ENCODE data around the gene CACNA1C.

CACNA1C gene

DNA sequence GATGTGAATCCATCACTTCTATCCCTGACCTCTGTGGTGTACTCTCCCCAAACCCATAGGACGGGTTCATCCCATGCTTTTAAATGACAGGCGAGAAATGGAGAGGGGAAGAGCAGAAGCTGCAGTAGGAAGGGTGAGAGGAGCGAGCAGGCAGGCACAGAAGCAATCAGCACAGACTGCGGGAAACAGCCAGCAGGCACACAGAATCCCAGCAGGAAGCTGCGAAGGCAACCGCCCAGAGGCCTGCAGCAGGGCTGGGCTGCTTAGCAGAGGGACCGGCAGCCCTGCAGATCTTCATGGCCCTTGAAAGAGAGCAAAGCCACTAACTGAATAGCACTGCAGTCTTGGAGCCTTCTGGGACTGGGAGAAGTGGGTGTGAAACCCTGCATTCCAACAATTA lies 455.0 kb downstream of the CACNA1C start:
- no peaks in the 10 kb centered on the region for H3K9me3 ChIP-seq (ENCODE audit: control insufficient read depth in 2 of 2, low read length in 2 of 2)
- H3K27ac ChIP-seq (ENCODE audit: low read length): no peak overlapping the region
- H3K9ac ChIP-seq (ENCODE audit: low read length in 2 of 2): no peak overlapping the region
- peaks cover 15 to 33% of the 10 kb centered on the region in 2 donors for H3K36me3 ChIP-seq (ENCODE audit: control insufficient read depth in 2 of 2, insufficient read depth in 2 of 2, low read length in 2 of 2)
- no peaks in the 10 kb centered on the region for H3K27me3 ChIP-seq (ENCODE audit: control insufficient read depth in 1 of 2, insufficient read depth in 2 of 2, low read length in 2 of 2)
- H3K4me1 ChIP-seq (ENCODE audit: control insufficient read depth, insufficient read depth, low read length): peaks cover under 1% of the 10 kb centered on the region
- H3K4me3 ChIP-seq (ENCODE audit: low read length in 2 of 2): no peak overlapping the region

DNA sequence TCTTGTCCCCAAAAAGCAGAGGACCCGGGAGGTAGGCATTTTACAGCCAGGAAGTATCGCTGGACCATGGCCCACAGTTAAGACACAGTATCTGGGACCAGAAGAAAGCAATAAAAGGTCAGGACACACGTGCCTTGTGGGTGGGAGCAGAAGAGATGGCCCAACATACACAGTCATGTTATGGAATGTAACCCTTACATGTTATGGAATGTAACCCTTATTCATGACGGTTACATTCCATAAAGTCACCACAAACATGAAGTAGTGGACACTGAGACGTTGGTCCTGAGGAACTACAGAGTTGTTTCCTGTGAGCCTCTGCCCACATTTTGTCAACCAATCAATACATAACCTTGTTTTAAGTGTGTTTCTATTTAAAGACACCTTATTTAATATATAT lies 456.4 kb downstream of the CACNA1C start:
- H3K4me1 ChIP-seq (ENCODE audit: control insufficient read depth, insufficient read depth, low read length): no peaks in the 10 kb centered on the region
- no peaks in the 10 kb centered on the region for H3K9me3 ChIP-seq (ENCODE audit: control insufficient read depth in 2 of 2, low read length in 2 of 2)
- H3K4me3 ChIP-seq (ENCODE audit: low read length in 2 of 2): no peak overlapping the region
- no peak overlapping the region for H3K27ac ChIP-seq (ENCODE audit: low read length)
- no peaks in the 10 kb centered on the region for H3K27me3 ChIP-seq (ENCODE audit: control insufficient read depth in 1 of 2, insufficient read depth in 2 of 2, low read length in 2 of 2)
- H3K9ac ChIP-seq (ENCODE audit: low read length in 2 of 2): no peak overlapping the region
- peaks cover 24 to 30% of the 10 kb centered on the region in 2 donors for H3K36me3 ChIP-seq (ENCODE audit: control insufficient read depth in 2 of 2, insufficient read depth in 2 of 2, low read length in 2 of 2)

DNA sequence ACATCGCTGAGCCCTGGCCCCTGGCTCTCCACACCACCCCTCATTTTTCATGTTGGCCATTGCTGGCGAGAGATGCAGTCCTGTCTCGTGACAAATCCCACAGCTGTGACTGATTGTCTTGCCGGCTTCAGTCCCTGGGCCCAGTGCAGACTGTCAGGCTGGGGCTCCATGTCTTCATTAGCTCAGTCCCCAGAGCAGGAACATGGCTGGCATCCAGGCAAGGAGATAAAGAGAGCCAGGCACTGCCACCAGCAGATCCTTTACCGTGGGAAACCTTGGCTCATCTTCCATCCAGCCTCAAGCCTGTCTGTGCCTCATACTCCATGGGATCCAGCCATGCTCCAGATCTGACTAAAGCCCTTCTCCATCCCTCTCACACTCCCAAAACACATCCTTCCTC lies 457.3 kb downstream of the CACNA1C start:
- Histone ChIP-seq H3K27me3 (ENCODE audit: control insufficient read depth in 1 of 2, insufficient read depth in 2 of 2, low read length in 2 of 2) (no peaks in the 10 kb centered on the region), H3K4me1 (ENCODE audit: control insufficient read depth, insufficient read depth, low read length) (no peaks in the 10 kb centered on the region), H3K36me3 (ENCODE audit: control insufficient read depth in 2 of 2, insufficient read depth in 2 of 2, low read length in 2 of 2) (peaks cover 23 to 31% of the 10 kb centered on the region in 2 donors), H3K9me3 (ENCODE audit: control insufficient read depth in 2 of 2, low read length in 2 of 2) (no peaks in the 10 kb centered on the region), H3K9ac (ENCODE audit: low read length in 2 of 2) (no peak overlapping the region), H3K27ac (ENCODE audit: low read length) (no peak overlapping the region), H3K4me3 (ENCODE audit: low read length in 2 of 2) (no peak overlapping the region)

DNA sequence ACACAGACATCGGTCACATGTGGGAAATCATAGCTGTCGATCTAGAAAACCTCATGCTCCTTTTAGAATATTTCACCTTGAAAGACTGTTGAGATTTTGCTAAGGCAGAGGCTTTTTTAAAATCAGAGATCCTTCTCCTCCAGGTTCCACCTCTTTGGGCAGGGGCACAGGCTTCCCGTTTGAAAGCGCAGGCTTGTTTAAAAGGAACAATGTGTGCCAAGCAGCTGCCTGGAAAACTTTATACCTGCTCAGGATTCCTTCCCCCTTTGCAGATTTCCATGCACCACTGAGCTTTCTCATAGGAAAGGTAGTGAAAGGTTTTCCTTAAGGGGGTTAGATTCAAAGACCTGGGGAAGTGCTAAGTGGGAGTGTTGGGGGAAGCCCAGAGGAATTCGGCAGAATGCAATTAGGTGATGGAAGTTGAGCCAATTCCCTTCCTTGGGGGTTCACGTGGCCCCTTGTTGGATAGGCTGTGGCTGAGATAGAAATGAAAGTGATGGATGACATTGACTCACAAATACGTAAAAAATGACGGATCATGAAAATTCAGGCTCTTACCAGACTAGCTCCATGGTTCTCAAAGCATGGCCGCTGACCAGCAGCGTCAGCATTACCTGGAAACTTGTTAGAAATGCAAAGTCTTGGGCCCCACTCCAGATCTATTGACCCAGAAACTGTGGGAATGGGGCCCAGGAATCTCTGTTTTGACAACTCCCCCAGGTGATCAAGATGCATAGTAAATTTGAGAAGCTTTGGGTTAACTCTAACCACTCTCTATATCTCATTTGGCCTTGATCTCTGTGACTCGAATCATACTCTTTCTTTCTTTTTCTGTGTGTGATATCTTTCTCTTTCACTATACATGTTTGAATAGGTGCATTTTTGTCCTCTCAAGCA lies 460.6 kb downstream of the CACNA1C start:
- Histone ChIP-seq H3K4me1 (ENCODE audit: control insufficient read depth, insufficient read depth, low read length) (no peaks in the 10 kb centered on the region), H3K27me3 (ENCODE audit: control insufficient read depth in 1 of 2, insufficient read depth in 2 of 2, low read length in 2 of 2) (no peaks in the 10 kb centered on the region), H3K9ac (ENCODE audit: low read length in 2 of 2) (no peak overlapping the region), H3K27ac (ENCODE audit: low read length) (no peak overlapping the region), H3K4me3 (ENCODE audit: low read length in 2 of 2) (no peak overlapping the region), H3K36me3 (ENCODE audit: control insufficient read depth in 2 of 2, insufficient read depth in 2 of 2, low read length in 2 of 2) (peaks cover 21 to 27% of the 10 kb centered on the region in 2 donors), H3K9me3 (ENCODE audit: control insufficient read depth in 2 of 2, low read length in 2 of 2) (no peaks in the 10 kb centered on the region)

DNA sequence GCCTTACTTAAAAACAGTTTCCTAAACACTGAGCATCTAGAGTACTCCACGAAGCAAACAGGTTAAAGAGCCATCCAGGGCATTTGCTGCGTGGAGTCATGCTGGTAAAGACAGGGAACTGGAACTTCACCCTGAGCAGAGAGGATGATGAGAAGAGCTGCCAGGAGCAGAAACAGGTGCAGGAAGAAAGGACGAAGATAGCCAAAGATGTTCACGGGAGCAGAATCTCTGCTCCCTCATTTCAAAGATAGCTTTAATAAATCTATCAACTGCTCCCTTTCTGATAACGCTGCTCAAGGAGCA lies 461.2 kb downstream of the CACNA1C start:
- Histone ChIP-seq H3K27me3 (ENCODE audit: control insufficient read depth in 1 of 2, insufficient read depth in 2 of 2, low read length in 2 of 2) (no peaks in the 10 kb centered on the region), H3K9ac (ENCODE audit: low read length in 2 of 2) (no peak overlapping the region), H3K4me3 (ENCODE audit: low read length in 2 of 2) (no peak overlapping the region), H3K9me3 (ENCODE audit: control insufficient read depth in 2 of 2, low read length in 2 of 2) (no peaks in the 10 kb centered on the region), H3K27ac (ENCODE audit: low read length) (no peak overlapping the region), H3K4me1 (ENCODE audit: control insufficient read depth, insufficient read depth, low read length) (no peaks in the 10 kb centered on the region), H3K36me3 (ENCODE audit: control insufficient read depth in 2 of 2, insufficient read depth in 2 of 2, low read length in 2 of 2) (peaks cover 22 to 33% of the 10 kb centered on the region in 2 donors)

DNA sequence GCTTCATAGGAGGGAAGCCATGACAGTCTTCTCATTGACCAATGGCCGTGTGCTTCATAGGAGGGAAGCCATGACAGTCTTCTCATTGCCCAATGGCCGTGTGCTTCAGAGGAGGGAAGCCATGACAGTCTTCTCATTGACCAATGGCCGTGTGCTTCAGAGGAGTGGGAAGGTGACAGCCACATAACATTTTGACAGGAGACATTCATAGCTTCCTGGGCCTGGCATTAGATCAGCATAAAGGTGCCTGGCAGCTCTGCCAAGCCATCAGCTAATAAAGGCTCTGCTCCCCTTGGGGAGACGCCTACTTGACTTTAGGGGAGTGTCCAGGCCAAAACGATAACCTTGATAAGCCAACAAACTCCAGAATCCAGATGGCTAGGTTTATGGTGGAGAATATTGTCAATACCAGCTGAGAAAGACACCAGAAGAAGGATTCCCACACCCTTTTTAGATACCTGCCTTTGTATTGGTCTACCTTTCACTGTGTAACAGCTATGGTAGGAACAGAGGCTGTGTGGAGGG lies 468.0 kb downstream of the CACNA1C start:
- H3K4me3 ChIP-seq (ENCODE audit: low read length in 2 of 2): no peak overlapping the region
- H3K9me3 ChIP-seq (ENCODE audit: control insufficient read depth in 2 of 2, low read length in 2 of 2): no peaks in the 10 kb centered on the region
- peaks cover 22 to 39% of the 10 kb centered on the region in 2 donors for H3K36me3 ChIP-seq (ENCODE audit: control insufficient read depth in 2 of 2, insufficient read depth in 2 of 2, low read length in 2 of 2)
- H3K27me3 ChIP-seq (ENCODE audit: control insufficient read depth in 1 of 2, insufficient read depth in 2 of 2, low read length in 2 of 2): no peaks in the 10 kb centered on the region
- H3K9ac ChIP-seq (ENCODE audit: low read length in 2 of 2): no peak overlapping the region
- H3K27ac ChIP-seq (ENCODE audit: low read length): no peak overlapping the region
- H3K4me1 ChIP-seq (ENCODE audit: control insufficient read depth, insufficient read depth, low read length): peaks cover 3% of the 10 kb centered on the region

DNA sequence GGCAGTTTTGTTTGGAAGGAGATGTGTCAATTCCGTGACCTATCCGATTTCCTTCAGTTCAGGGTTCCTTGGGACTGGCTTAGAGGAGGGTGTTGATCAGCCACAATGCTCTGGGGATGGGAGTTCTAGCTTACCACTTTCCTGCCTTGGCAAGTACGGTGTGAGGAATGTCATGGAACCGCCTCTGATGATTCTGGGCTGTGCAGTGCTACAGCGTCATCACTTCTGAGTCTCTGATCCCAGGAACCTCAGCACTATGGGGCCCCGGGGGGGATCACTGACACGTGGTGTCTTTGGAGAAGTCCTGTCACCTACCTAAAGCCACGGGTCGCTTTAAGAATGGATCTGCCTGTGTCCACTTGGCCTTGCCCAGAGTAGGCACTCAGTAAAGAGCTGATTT lies 470.5 kb downstream of the CACNA1C start:
- Histone ChIP-seq H3K9me3 (ENCODE audit: control insufficient read depth in 2 of 2, low read length in 2 of 2) (no peaks in the 10 kb centered on the region), H3K9ac (ENCODE audit: low read length in 2 of 2) (no peak overlapping the region), H3K4me1 (ENCODE audit: control insufficient read depth, insufficient read depth, low read length) (peaks cover 3% of the 10 kb centered on the region), H3K27ac (ENCODE audit: low read length) (no peak overlapping the region), H3K27me3 (ENCODE audit: control insufficient read depth in 1 of 2, insufficient read depth in 2 of 2, low read length in 2 of 2) (no peaks in the 10 kb centered on the region), H3K4me3 (ENCODE audit: low read length in 2 of 2) (no peak overlapping the region), H3K36me3 (ENCODE audit: control insufficient read depth in 2 of 2, insufficient read depth in 2 of 2, low read length in 2 of 2) (peaks cover 17 to 36% of the 10 kb centered on the region in 2 donors)

DNA sequence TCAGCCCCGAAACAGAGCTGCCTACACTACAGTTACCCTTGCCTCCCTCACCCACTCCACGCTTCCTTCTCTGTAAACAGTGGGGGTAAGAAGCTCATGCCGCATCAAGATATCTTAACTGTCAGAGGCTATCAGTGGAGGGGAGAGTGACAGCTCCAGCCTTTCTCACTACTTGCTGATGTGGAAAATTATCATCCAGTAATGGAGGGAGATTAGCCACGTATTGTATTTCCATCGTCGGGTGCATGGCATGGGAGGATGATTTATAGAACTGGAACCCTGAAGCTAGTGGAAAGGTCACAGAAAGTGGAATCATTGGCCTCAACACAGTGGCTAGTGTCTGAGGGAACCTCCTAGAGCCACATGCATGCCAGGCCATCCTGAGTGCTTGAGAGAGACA lies 471.1 kb downstream of the CACNA1C start:
- Histone ChIP-seq H3K4me3 (ENCODE audit: low read length in 2 of 2) (no peak overlapping the region), H3K4me1 (ENCODE audit: control insufficient read depth, insufficient read depth, low read length) (peaks cover 3% of the 10 kb centered on the region), H3K9me3 (ENCODE audit: control insufficient read depth in 2 of 2, low read length in 2 of 2) (no peaks in the 10 kb centered on the region), H3K9ac (ENCODE audit: low read length in 2 of 2) (no peak overlapping the region), H3K36me3 (ENCODE audit: control insufficient read depth in 2 of 2, insufficient read depth in 2 of 2, low read length in 2 of 2) (peaks cover 22 to 36% of the 10 kb centered on the region in 2 donors), H3K27ac (ENCODE audit: low read length) (no peak overlapping the region), H3K27me3 (ENCODE audit: control insufficient read depth in 1 of 2, insufficient read depth in 2 of 2, low read length in 2 of 2) (no peaks in the 10 kb centered on the region)

DNA sequence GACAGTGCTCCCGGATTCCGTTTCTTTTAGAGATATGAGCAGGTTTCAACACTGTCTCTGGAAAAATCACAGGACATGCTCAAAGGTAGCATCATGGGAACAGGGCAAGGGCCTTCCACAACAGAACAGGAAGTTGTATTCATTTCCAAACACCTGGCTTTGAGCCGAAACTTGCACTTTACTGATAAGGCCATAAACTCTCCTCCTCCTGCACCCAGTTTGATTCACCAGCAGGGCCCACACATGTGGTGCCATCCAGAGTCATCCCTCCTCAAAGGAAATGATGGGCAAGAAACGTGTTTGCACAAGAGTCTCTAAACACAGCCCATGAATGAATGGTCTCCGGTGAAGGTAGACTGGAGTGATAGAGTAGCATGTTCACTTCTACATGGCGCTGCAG lies 473.6 kb downstream of the CACNA1C start:
- Histone ChIP-seq H3K27ac (ENCODE audit: low read length) (no peak overlapping the region), H3K36me3 (ENCODE audit: control insufficient read depth in 2 of 2, insufficient read depth in 2 of 2, low read length in 2 of 2) (peaks cover 19 to 35% of the 10 kb centered on the region in 2 donors), H3K9me3 (ENCODE audit: control insufficient read depth in 2 of 2, low read length in 2 of 2) (no peaks in the 10 kb centered on the region), H3K4me3 (ENCODE audit: low read length in 2 of 2) (no peak overlapping the region), H3K9ac (ENCODE audit: low read length in 2 of 2) (no peak overlapping the region), H3K27me3 (ENCODE audit: control insufficient read depth in 1 of 2, insufficient read depth in 2 of 2, low read length in 2 of 2) (no peaks in the 10 kb centered on the region), H3K4me1 (ENCODE audit: control insufficient read depth, insufficient read depth, low read length) (peaks cover 3% of the 10 kb centered on the region)

DNA sequence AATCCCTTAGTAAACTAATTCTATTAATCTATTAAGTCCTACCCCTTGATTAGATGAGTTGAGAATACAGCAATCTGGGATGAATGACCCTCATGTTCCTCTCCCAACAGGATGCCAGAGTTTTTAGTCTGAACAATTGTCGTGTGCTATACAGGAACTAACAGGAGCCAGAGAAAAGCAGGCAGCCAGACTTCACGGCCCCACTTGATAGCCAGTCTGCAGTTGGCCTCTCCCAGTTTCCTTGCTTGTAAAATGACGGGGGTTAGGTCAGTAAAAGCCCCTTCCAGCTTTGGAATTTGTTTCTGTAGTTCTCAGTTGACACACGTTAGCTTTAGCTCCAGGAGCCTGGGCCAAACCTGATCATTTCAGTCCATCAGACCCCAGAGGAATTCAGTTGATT lies 475.2 kb downstream of the CACNA1C start:
- peaks cover 28 to 46% of the 10 kb centered on the region in 2 donors for H3K36me3 ChIP-seq (ENCODE audit: control insufficient read depth in 2 of 2, insufficient read depth in 2 of 2, low read length in 2 of 2)
- no peaks in the 10 kb centered on the region for H3K27me3 ChIP-seq (ENCODE audit: control insufficient read depth in 1 of 2, insufficient read depth in 2 of 2, low read length in 2 of 2)
- H3K4me3 ChIP-seq (ENCODE audit: low read length in 2 of 2): no peak overlapping the region
- peaks cover 3% of the 10 kb centered on the region for H3K4me1 ChIP-seq (ENCODE audit: control insufficient read depth, insufficient read depth, low read length)
- H3K9me3 ChIP-seq (ENCODE audit: control insufficient read depth in 2 of 2, low read length in 2 of 2): no peaks in the 10 kb centered on the region
- H3K27ac ChIP-seq (ENCODE audit: low read length): no peak overlapping the region
- H3K9ac ChIP-seq (ENCODE audit: low read length in 2 of 2): no peak overlapping the region

DNA sequence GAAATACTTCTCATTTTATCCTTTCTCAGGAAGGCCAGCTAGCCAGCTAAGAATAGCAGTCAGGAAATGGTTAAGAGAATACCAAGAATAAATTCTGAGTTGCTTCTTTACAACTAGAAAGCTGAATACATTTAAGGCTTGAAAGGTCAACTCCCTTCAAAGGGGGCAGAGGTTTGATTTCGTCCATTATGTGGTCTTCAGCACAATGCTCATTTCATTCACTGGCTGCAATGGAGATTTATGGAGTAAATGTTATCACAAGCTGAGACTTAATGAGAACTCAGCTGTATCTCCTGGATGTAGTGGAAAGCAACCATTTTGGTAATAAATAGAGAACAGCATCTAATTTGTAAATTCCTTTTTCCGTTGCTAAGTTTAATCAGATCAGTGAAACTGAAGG lies 477.0 kb downstream of the CACNA1C start:
- no peak overlapping the region for H3K4me3 ChIP-seq (ENCODE audit: low read length in 2 of 2)
- H3K9me3 ChIP-seq (ENCODE audit: control insufficient read depth in 2 of 2, low read length in 2 of 2): no peaks in the 10 kb centered on the region
- no peaks in the 10 kb centered on the region for H3K4me1 ChIP-seq (ENCODE audit: control insufficient read depth, insufficient read depth, low read length)
- peaks cover 32 to 48% of the 10 kb centered on the region in 2 donors for H3K36me3 ChIP-seq (ENCODE audit: control insufficient read depth in 2 of 2, insufficient read depth in 2 of 2, low read length in 2 of 2)
- H3K9ac ChIP-seq (ENCODE audit: low read length in 2 of 2): no peak overlapping the region
- no peaks in the 10 kb centered on the region for H3K27me3 ChIP-seq (ENCODE audit: control insufficient read depth in 1 of 2, insufficient read depth in 2 of 2, low read length in 2 of 2)
- no peak overlapping the region for H3K27ac ChIP-seq (ENCODE audit: low read length)
